Stimulated activated CD8-positive, alpha-beta memory T cell treated with anti-CD3 and anti-CD28 coated beads, Interleukin-4, amount 100 ng/mL, for 48 hours (primary cell): ENCODE data around the gene LBHD1.
A peak's percentile ranks its signal among the peaks of the same experiment; 100 is the strongest.
"Not testable (repeated sequence)": the region's sequence is repeated elsewhere in the genome, so short reads cannot be mapped to it uniquely, and the experiment has no call there.

Experiments
- DNase-seq: peaks from one replicate; pipeline ENCODE4 v3.0.0-alpha.2; 2020

Gene LBHD1

DNA sequence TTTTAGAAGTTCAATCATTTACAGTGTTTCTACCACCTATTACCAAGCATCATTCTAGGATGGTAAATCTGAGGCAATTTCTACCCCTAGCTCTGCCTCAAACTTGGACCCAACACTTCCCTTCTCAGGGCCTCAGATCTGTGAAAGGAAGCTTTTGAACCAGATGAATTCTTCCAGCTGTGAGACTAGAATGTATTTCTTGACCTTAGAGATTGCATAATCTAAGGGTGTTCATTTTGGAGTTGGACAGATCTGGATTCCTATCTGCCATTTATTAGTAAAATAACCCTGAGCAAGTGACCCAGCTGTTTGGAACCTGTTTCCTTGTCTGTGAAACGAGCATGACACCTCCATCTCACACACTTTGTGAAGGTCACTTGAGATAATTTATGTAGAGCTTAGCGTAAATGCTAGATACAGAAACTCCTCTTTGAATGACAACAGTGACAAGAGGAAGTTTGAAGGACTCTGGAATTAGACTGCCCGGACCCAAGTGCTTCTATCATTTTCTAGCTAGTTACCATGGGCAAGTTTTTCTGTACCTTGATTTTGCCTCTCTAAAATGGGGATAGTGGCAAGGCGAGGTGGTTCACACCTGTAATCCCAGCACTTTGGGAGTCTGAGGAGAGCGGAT lies 15.2 kb downstream of the LBHD1 start:
- DNase-seq = no peak

DNA sequence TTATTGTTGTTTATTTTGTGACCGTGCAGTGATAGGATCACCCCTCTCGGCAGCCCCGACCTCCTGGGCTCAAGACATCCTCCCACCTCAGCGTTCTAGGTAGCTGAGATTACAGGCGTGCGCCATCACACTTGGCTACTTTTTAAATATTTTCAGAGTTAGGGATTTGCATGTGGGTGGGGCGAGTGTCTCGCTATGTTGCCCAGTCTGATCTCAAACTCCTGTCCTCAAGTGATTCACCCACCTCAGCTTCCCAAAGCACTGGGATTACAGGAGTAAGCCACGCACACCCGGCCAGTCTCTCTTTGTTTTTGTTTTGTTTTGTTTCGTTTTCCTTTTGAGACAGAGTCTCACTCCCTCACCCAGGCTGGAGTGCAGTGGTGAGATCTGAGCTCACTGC lies 17.8 kb downstream of the LBHD1 start:
- no peak for DNase-seq

DNA sequence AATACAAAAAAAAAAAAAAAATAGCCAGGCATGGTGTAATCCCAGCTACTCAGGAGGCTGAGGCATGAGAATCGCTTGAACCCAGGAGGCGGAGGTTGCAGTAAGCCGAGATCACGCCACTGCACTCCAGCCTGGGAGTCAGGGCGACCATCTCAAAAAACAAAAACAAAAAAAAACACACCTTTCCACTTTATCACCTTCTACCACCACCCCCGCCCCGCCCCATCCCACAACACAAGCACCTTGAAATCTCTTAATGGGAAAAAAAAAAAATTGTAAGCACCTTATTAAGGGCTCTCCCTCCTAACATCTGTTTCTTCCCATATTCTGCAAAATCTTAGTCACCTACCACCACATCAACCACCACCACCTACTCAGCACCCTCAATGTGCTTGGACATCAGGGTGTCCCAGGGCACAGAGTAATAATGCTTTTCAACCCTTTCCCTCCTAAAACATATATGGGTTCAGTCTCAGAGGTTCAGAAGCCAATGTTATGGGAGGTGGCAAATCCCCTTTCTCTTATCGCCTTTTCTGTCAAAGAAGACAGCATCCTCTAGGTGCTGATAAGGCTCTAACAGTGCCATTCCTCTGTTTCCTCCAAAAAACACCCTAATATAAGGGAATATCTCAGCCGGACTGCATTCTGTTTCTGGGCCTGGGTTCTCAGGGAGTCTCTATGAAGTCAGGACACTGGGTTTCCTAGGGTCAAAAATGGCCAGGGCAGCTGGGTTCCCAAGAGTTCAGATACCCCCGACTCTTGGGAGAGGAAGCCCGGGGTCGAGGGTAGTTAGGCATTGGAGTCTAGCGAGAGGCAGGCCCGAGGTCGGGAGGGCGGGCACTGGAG lies 19.7 kb downstream of the LBHD1 start:
- peak; percentile 44 for DNase-seq

DNA sequence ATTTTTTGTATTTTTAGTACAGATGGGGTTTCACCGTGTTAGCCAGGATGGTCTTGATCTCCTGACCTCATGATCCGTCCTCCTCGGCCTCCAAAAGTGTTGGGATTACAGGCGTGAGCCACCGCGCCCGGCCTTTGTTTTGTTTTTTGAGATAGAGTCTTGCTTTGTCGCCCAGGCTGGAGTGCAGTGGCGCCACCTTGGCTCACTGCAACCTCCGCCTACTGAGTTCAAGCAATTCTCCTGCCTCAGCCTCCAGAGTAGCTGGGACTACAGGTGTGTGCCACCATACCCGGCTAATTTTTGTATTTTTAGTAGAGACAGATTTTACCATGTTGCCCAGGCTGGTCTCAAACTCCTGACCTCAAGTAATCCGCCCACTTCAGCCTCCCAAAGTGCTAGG lies 21.8 kb downstream of the LBHD1 start:
- DNase-seq = not testable (repeated sequence)

DNA sequence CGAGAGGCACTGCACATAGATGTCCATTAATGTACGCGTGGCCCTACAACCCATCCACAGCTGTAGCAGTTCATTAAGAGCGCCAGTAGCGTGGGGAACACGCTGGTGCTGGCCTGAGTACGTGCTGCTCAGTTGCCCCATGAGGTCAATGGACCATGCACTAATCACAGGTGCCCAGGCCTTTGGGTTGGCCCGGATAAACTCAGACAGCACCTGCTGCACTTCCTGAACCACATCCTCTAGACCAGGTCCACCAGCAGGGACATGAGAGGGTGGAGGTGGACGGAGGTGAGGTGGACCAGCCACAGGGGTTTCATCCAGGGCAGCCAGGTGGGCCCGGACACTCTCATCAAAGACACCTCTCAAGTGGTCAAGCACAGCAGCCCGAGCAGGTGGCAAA lies 22.6 kb downstream of the LBHD1 start:
- DNase-seq = no peak

DNA sequence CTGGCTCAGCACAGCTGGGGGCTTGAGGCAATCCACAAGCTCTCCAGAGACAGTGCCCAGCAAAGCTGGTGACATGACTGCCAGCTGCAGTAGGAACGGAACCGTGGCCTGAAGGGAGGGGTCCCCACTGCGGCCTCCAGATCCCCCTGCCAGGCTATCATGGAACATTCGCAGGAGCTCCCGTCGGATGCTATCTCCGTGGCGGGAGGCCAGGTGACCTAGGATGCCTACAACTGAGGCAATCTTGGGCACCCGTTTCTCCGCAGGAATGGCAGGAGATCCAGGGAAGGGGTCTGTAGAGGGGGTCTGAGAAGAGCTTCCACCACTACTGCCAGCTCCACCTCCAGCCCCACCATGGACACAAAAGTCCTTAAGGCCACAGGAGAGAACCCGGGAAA lies 23.1 kb downstream of the LBHD1 start:
- DNase-seq = no peak

DNA sequence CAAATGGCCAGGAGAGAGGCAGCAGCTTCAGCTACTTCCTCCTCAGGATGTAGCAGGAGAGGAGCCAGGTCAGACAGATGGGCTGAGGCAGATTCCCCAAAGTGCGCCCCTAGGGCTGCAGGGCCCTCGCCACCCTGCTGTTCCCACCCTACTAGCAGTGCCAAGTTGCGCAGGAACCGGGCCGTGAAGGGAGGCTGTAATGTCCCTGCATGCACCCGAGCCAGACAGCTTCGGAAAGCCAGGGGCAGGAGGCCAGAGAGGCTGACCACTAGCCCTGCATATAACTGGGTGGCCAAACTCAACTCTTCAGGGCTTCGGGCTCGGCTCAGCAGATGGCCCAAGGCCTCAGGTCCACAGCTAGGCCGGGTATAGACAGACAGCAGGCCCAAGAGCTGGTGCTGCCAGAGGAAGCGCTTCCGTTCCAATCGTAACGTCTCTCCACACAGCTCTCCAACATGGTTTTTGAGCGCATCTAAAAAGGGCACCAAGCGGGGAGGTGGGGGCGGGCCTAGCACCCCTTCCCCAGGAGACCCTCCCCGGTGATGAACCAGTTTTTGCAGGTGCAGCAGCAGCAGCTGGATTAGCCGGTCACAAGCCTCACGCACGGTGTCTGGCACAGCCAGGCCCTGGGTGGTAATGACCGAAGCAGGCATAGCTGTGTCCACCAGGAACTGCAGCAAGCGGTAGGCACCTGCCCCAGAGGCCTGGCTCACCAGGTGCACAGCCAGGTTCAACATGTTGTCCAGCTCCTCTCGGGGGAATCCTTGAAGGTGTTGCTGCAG lies 23.7 kb downstream of the LBHD1 start:
- DNase-seq = no peak

DNA sequence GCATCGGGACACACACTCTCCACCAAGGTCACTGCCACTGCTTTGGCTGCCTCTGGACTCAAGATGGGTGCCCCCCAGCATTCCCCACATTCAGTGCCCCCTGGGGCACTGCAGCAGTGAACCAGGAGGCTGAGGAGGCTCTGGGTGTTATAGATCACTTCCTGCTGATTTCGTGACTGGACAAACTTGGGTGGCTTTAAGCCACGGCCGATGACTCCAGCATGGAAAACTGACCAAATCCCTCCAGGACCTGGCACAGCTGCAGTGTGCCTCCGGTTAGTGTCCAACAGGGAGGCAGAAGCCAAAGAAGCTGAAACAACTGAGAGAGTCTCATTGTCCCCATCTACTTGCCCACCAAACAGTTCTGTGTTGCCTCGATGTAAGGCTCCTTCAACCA lies 24.5 kb downstream of the LBHD1 start:
- no peak for DNase-seq

DNA sequence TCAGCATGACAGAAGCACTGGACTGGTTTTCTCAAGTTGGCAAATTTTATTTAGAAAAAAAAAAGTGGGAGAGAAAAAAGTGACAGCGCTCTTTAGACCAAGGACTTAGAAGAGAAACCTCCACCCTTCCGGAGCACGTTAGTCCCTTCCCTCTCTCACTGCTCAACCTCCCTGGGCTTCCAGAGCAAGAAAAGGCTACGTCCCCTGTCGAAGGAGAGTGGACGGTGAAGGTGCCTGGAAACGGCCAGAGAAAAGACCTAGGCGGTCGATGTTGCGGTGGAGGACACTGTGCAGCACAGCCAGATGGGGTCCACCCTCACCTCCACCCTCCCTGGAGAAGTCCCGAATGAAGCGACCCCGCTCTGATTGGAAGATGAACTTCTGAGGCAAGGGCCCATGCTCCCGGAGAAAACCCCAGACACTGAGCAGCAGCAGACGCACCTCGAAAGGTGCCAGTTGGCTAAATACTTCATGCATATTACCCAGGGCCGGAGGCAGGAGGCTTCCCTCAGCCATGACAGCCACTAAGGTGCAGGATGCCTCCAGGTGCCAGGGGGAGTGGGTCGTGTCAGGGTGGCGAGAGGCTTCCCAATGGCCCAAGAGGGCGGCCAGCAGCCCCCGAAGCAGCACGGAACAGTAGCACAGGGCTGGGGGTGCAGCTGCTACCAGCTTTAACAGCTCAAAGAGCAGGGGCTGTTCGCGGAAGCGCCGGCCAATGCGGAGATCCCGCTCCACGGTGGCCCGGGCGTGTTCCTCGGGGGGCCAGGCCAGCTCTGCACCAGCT lies 25.1 kb downstream of the LBHD1 start:
- DNase-seq = no peak

DNA sequence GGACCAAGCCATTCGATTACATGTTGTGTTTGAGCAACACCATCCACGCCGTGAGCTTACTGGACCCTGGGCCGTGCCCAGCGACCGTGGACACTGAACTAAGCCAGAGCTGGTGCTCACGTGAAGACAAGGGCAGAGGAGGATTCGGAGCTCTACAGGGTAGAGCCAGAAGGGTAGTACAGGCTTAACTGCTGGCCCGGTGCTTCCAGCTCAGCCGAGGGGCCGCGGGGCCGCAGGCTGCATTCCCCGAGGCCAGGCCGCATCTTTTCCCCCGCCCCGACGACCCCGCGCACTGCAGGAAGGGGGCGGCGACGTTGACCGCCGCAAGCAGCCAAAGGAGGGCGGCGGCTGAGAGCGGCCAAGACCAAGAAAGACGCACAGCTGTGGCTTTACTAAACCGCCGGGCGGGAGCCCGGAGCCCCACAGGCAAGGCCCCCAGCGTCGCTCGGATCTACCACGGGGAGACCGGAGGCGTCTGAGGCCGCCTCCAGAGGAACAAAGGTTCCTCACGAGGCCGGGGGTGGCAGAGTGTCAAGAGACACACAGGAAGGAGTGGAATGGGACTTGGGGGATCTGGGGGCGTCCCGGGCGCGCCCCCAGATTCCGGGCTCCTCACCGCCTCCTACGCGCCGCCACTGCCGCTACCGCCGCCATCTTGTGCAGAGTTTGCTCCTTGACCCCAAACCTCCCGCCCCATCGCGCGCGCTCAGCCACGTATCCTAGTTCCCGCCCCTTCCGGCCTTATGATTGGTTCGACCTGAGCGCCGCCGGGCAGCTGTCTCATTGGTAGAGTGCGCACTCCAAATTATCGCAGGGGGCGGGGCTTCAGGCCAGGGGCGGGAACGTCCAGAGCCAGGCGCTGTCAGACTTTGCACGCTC lies 25.9 kb downstream of the LBHD1 start, which contains the start of gene GANAB:
Gene GANAB (minus strand): TSS at position 668 of the 879 bp plus-strand sequence. CDS start 14 bp downstream, at position 654.
- DNase-seq = peak; percentile 99

DNA sequence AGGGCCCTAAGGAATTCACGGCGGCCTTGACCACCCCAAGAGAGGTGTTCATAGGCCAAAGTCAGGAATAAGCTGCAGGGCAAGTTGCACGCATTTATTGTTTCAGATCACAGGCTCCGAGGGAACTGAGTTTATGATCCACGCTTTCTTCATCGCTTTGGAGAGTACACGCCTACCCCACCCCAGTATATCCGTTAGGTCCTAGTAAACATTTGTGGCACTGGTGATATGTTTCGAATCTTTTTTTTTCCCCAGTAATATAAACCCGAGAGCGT lies 26.5 kb downstream of the LBHD1 start:
- no peak for DNase-seq

DNA sequence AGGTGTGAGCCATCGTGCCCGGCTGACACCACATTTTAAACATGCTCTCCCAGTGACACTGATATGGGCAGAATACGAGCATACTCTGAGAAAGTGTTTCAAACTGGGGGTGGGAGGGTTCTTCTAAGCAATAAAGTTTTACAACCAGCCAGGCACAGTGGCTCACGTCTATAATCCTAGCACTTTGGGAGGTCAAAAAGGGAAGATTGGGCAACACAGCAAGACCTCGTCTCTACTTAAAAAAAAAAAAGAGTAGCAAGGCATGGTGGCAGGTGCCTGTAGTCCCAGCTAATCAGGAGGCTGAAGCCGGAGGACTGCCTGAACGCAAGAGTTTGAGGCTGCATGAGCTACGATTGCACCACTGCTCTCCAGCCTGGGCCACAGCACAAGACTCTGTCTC lies 27.8 kb downstream of the LBHD1 start:
- DNase-seq = no peak

DNA sequence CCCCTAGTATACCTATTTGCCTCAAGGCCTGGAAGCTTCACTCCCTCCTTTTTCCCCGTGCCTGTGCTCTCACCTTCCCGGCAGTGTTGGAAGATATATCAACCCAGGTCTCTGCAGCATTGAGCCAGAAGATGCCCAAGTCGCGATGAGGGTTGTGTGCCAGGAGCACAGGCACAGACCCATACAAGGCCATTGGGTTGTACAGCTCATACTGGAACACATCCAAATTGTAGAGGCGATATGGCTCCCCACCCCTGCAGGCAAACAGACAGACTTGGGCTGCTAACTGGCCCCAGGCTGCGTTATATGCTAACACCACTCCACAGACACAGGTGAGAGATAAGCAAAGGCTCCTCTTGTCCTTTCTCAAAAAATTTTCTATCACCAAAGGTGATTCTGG lies 39.6 kb downstream of the LBHD1 start:
- no peak for DNase-seq

DNA sequence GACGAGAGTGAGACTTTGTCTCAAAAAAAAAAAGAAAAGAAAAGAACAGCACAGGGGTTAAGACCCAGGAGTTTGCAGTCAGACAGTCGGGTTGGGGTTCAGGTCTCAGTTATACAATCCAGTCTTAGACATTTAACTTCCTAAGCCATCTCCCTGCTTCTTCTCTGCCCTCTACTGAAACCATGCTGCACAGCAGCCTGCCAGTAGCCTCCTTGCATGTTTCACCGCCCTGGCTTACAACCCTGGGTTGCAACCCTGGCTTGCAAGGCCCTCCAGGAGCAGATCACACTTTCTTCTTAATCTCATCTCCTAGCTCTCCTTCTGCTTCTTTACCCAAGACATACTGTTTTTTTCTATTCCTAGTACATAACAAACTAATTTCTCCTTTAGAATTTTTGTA lies 44.4 kb downstream of the LBHD1 start:
- DNase-seq = no peak

DNA sequence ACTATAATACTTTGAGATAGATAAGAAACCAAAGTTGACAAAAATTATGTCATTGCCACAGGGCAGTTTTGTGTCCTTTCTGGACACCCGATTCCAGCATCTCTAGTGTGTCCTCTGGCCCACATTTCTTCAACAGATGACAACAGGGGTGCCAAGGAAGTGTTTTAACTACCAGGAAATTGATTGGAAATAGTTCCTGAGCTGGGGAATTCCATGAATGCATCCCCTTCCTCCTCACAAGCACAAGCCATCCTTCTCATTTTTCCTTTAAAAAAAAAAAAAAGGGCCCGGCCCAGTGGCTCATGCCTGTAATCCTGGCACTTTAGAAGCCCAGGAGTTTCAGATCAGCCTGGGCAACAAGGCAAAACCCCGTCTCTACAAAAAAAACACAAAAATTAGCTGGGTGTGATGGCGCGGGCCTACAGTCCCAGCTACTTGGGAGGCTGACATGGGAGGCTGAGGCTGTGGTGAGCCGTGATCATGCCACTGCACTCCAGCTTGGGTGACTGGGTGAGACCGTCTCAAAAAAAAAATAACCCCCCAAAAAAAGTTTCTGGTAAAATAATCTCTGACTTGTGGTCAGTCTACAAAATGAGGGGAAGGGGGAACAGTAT lies 49.5 kb downstream of the LBHD1 start:
- no peak for DNase-seq

DNA sequence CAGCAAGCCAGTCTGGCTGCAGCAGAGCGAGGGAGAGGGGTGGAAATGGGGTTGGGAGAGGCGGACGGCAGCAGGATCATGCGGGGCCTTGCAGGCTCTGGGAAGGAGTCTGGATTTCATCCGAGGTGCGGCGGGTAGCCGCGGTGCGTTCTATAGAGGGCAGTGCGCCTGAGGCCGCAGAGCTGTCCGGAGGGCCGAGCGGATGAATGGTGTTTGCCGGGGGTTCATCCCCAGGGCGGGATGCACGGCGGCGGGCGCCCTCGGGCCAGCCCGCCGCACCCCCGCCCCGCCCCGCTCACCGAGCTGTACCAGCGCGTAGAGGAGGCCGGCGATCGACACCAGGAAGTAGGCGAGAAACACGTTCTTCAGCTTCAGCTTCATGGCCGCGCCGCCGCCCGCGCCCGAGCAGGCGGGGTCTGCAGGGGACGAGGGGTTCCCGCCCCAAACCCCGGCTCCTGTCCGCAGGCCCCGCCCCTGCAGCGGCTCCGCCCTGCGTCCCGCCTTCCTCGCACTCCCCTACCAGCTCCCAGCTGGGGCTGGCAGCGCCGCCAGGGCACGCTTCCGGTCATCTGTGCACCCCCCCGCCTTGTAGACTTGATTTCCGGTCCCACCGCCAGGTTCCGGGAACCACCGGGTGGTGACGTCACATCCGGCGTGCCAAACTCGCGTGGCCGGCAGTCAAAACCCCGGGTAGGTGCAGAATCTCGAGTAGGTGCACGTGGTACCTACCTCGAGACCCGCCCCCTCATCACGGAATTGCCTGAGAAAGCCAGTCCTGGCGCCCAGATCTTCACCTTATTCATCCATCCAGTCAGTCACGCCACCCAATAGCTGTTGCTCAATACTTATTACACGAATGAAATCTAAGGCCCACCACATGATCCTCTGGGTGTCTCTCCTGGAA lies 50.2 kb downstream of the LBHD1 start, which contains the start of gene B3GAT3:
Gene B3GAT3 (minus strand): TSS at position 420 of the 904 bp plus-strand sequence. CDS start 39 bp downstream, at position 381.
- DNase-seq = peak; percentile 99

DNA sequence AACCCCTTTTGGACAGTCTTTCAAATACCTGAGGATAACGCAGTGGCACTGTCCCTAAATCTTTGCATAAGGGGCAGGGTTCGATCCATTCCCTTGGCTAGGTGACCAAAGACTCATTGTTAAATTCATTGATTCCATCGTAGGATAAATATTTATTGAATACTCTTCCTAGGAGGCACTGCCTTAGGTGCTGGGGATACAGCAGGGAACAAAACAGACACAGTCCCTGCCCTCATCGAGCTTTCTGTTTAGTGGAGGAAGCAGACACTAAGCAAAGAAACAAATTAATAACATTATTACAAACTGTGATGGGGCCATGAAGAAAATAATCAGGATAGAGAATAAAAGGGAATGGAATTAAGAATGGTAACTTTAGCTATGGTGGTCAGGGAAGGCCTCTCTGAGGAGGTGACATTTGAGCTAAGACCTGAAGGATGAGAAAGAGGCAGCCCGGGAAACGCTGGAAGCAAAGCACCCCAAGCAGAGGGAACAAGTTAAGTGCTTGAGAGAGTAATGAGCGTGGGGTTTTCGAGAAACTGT lies 51.0 kb downstream of the LBHD1 start:
- no peak for DNase-seq

DNA sequence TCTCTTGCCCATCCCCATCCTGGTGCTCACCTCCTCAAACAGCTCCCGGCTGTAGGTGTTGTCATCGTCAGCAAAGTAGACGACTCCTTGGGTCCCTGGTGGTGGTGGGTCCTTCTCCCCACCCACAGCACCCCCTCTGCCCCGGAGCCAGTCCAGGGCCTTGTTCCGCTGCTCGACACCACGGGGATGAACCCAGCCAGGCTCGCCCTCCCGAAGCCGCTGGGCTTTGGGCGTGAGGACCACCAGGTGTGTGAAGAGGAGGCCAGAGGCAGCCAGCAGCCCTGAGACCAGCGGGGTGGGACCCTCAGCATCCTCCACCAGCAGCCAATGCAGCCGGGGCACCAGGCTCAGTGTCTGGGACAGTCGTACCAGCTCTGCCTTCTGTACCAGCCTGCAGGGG lies 55.1 kb downstream of the LBHD1 start:
- not testable (repeated sequence) for DNase-seq

DNA sequence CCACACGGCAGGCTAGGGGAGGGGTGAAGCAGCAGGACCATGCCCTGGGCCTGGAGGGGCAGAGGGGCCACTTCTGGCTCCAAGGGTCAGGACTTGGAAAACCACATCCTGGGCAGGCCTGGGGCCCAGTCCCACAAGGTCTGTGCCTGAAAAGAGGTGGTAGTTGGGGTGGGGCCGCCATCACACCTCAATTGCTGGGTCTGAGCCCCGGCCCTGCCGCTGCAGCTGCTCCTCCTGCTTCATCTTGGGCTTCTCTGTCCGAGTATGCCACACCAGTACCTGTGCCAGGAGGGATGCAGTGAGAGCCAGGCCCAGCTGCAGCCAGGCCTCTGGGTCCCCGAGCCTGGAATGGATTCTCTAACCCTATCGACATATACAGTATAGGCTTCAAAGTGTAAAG lies 56.5 kb downstream of the LBHD1 start:
- DNase-seq = no peak

DNA sequence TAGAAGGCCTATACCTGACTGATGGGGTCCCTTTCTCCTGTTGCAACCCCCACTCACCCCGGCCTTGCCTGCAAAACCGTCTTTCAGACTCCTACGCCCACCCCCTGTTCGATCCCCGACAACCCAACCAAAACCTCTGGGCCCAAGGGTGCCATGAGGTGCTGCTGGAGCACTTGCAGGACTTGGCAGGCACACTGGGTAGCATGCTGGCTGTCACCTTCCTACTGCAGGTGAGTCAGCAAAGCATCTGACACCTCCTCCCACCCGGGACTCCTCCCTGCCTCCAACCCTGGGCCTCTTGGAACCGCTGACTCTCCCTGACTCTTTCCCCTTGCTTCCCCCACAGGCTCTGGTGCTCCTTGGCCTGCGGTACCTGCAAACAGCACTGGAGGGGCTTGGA lies 57.8 kb downstream of the LBHD1 start:
- peak; percentile 64 for DNase-seq
